GM13977 (cell line): ENCODE results near the gene ANKEF1.

ENCODE experiments used
- DNase-seq: peaks from one replicate; pipeline ENCODE4 v3.0.0; 2012; ENCODE audit warnings: low spot score
- CTCF ChIP-seq: IDR thresholded peaks from 2 replicates; pipeline ENCODE4 v1.5.1; 2012; ENCODE audit warnings: mild to moderate bottlenecking, control low read depth; ENCODE audit not compliant: insufficient read depth; ENCODE audit errors: extremely low read depth, missing control alignments
- in situ Hi-C: fragments of 300-500 bp; cut with MboI; formaldehyde crosslinking; loops from one replicate; pipeline ENCODE4 v1.12.0; 2022; ENCODE audit warnings: low sequenced_read_pairs, low pct_unique_long_range_greater_than_20kb, mixed read lengths, inconsistent platforms; ENCODE audit not compliant: unreplicated experiment

The ANKEF1 gene

DNA sequence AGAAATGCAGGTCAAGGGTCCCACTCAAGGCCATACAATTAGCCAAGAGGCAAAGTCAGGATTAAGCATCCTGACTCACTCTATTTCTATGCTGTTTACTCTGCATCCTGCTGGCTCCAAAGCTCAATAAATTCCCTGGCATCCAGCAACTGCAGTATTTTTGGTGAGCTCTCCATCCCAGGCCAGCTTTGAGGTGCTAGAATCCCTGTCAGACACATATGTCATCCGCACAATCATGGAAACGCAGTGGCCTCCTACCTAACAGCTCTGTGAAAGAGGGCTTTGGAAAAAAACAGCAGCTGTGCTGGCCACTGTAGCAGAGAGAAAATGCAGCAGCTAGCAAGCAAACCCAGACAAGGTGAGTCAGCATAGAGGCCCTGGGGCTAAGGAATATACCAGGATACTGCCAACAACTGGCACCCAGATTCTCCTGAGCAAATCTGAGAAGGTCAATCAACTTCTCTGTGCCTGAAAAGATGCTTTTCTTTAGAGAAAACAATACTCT lies 58.4 kb downstream of the ANKEF1 start:
- in situ Hi-C loops: loop anchor here (25.0 kb wide), 2 partner anchors 481 to 681 kb away; no protein-coding TSS in a partner anchor
- no peak for DNase-seq
- TF ChIP-seq CTCF: no peak

- no peak for DNase-seq
- in situ Hi-C loops: loop anchor here (25.0 kb wide), 2 partner anchors 482 to 682 kb away; no protein-coding TSS in a partner anchor
- TF ChIP-seq CTCF: no peak
Observed at GRCh38 chr20:10094566-10095173, 59.9 kb downstream of the ANKEF1 start.

- no peak for DNase-seq
- no peak for TF ChIP-seq CTCF
- in situ Hi-C loops: loop anchor here (25.0 kb wide), 2 partner anchors 484 to 684 kb away; no protein-coding TSS in a partner anchor
Observed at GRCh38 chr20:10096790-10097189, 62.0 kb downstream of the ANKEF1 start.

DNA sequence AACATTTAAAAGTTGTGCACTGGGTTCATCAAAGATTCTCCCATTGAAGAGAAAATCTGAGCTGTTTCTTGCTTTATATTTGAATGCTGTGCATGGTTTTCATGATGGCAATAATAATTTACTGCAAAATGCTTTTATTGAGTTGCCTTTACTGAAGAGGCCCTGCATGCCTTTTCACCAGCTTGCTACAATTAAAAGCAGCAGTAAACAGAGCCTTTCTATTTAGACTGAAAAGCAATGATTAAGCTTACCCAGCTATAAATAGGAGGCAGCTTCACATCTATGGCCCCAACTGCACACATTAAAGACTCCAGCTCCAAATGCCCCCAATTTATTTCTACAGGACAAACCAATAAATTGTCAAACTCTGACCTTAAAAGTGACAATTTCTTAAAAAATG lies 70.3 kb downstream of the ANKEF1 start:
- no peak for TF ChIP-seq CTCF
- in situ Hi-C loops: no loop called here
- no peak for DNase-seq
